ENCODE measurements around the gene FOXO6.

Gene FOXO6

DNA sequence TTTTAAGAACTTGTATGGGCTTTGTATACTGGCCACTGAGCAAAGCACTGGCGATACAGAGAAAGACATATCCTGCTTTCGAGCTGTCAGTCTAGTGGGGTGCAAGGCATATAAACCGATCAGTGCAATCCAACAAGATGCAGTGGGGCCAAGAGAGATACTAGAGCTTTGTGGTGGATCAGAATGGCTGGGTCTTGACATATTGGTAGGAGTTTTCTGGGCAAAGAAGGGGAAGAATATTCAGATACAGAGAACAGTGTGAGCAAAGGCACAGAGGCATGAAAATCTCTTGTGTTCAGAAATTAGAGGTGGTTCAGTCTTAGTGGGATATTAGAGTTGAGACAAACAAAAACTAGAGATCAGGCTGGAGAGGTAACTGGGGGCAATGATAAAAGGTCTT, 49.2 kb downstream of the FOXO6 start:
- Mint-ChIP-seq H3K4me1 (peaks cover 51% of the 10 kb centered on the region), H3K27me3 (ENCODE audit: low read depth, poor library complexity) (peaks cover 51% of the 10 kb centered on the region), H3K4me3 (no peak overlapping the region), H3K36me3 (ENCODE audit: low read depth) (no peaks in the 10 kb centered on the region), H3K9me3 (peaks cover 5% of the 10 kb centered on the region), H3K27ac (no peak overlapping the region)
- no peak for TF ChIP-seq CTCF (IDR thresholded peaks at IDR 0.05)
- DNase-seq, result no peak

DNA sequence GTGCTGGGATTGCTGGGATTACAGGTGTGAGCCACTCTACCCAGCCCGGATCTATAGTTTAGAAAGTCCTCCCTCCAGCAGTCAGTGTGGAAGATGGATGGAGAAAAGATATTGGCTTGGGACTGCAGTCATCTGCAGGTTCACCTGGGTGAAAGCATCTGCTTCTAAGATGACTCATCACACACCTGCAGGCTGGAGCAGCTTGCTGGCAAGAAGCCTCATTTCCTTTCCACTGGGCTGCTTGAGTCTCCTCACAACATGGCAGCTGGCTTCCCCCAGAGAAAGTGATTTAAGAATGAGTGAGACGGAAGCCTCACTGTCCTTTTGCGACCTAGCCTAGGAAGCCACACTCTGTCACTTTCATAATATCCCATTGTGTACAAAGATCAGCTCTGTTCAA, 50.0 kb downstream of the FOXO6 start:
- Mint-ChIP-seq H3K27ac (no peak overlapping the region), H3K4me1 (peaks cover 54% of the 10 kb centered on the region), H3K4me3 (no peak overlapping the region), H3K9me3 (peaks cover 5% of the 10 kb centered on the region), H3K36me3 (ENCODE audit: low read depth) (no peaks in the 10 kb centered on the region), H3K27me3 (ENCODE audit: low read depth, poor library complexity) (peaks cover 48% of the 10 kb centered on the region)
- no peak for TF ChIP-seq CTCF (IDR thresholded peaks at IDR 0.05)
- DNase-seq, result no peak

DNA sequence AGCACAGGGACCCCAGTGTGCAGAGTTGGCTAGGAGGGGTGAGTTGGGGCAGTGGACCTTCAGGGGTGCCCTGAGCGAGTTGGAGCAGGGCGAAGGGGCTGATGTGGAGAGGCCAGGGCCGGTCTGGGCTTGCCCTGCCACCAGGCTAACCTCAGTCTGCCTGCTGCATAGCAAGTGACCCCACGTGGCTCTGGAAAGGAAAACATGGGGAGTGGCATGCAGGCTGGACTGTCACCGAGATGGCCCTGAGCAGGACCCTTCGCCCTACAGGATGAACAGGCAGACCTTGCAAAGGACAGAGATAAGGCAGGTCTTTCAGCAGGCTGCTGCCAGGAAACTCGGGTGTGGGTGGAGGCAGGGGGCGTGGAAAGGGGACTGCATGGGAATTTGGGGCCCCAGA, 51.5 kb downstream of the FOXO6 start:
- no peak for TF ChIP-seq CTCF (IDR thresholded peaks at IDR 0.05)
- Mint-ChIP-seq H3K4me1 (peaks cover 59% of the 10 kb centered on the region), H3K4me3 (no peak overlapping the region), H3K27me3 (ENCODE audit: low read depth, poor library complexity) (peaks cover 42% of the 10 kb centered on the region), H3K36me3 (ENCODE audit: low read depth) (no peaks in the 10 kb centered on the region), H3K27ac (peak overlapping the region; percentile 78), H3K9me3 (peaks cover 5% of the 10 kb centered on the region)
- DNase-seq, result no peak

- Mint-ChIP-seq H3K36me3 (ENCODE audit: low read depth) (no peaks in the 10 kb centered on the region), H3K4me3 (no peak overlapping the region), H3K4me1 (peaks cover 49% of the 10 kb centered on the region), H3K27me3 (ENCODE audit: low read depth, poor library complexity) (peaks cover 46% of the 10 kb centered on the region), H3K27ac (no peak overlapping the region), H3K9me3 (peaks cover 5% of the 10 kb centered on the region)
- no peak for DNase-seq
- no peak for TF ChIP-seq CTCF (IDR thresholded peaks at IDR 0.05)
Measured at GRCh38 chr1:41413748-41414281, 52.6 kb downstream of the FOXO6 start.

GRCh38 chr1:41414296-41414695, 53.1 kb downstream of the FOXO6 start:
- H3K9me3 Mint-ChIP-seq, result peaks cover 5% of the 10 kb centered on the region
- H3K4me1 Mint-ChIP-seq, result peaks cover 48% of the 10 kb centered on the region
- no peak overlapping the region for H3K27ac Mint-ChIP-seq
- H3K27me3 Mint-ChIP-seq (ENCODE audit: low read depth, poor library complexity), result peaks cover 43% of the 10 kb centered on the region
- H3K36me3 Mint-ChIP-seq (ENCODE audit: low read depth), result no peaks in the 10 kb centered on the region
- no peak for TF ChIP-seq CTCF (IDR thresholded peaks at IDR 0.05)
- DNase-seq, result no peak
- no peak overlapping the region for H3K4me3 Mint-ChIP-seq

DNA sequence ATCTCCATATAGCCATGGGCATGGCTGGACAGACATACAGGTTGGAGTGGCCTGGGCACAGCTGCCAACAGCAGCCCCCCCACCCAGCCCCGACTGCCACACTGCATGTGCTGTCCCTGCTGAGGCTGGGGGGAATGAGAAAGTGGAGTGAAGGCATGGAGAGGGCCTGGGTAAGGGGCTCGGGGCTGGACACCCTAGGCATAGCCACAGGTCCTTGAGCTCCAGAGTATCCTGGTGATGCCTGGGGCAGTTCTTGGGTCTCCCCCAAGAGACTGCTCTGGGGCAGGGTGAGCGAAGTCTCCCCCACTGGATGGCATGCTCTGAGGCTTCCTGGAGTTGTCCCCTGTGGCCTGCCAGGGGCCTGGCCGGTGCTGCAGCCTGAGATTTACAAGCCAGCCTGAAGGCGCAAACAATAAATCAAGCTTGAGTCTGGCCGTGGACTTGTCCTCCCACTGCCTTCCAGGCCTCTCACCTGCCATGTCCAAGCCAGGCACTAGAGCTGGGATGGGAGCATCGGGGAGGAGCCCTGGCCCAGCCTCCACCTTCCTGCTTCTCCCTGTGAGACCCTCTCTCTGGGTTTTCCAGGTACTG, 53.6 kb downstream of the FOXO6 start:
- Mint-ChIP-seq H3K27me3 (ENCODE audit: low read depth, poor library complexity) (peaks cover 42% of the 10 kb centered on the region), H3K27ac (no peak overlapping the region), H3K4me3 (no peak overlapping the region), H3K36me3 (ENCODE audit: low read depth) (no peaks in the 10 kb centered on the region), H3K4me1 (peaks cover 43% of the 10 kb centered on the region), H3K9me3 (peaks cover 5% of the 10 kb centered on the region)
- DNase-seq, result peak; percentile 52
- no peak for TF ChIP-seq CTCF (IDR thresholded peaks at IDR 0.05)

Data from nephron progenitor cell (in vitro differentiated cells).